Natural killer cell treated with Interleukin-12 subunit alpha and Interleukin-12 subunit beta and Interleukin-15 and Interleukin-18, amount 100 ng/mL, for 72 hours (primary cell): ENCODE results near the gene IFNA8. TPM values are rescaled to one million over a fixed set of nuclear protein-coding genes. Genes with fewer than 3 reads are reported as not detected.
A peak's percentile ranks its signal among the peaks of the same experiment; 100 is the strongest.
"Not testable (repeated sequence)": the region's sequence is repeated elsewhere in the genome, so short reads cannot be mapped to it uniquely, and the experiment has no call there.

Source experiments
- ATAC-seq, 2 donors: fragments of 150-1000 bp; cut with Tn5 transposase in 1 of 2; sonication (Bioruptor Pico), chemical (Tn5 transposase) in 1 of 2; 2 replicates each; pipeline ENCODE4 v1.10.0; 2021
- DNase-seq: peaks from one replicate; pipeline ENCODE4 v3.0.0; 2022; ENCODE audit warnings: low spot score
- H3K27ac Mint-ChIP-seq, 2 donors: 1 replicate in 1 of 2; 2 replicates in 1 of 2; pipeline ENCODE4 v1.8.0; 2022; ENCODE audit warnings: mixed read lengths in 2 of 2, mild to moderate bottlenecking in 1 of 2, moderate library complexity in 1 of 2
- H3K27me3 Mint-ChIP-seq, 2 donors: 1 replicate in 1 of 2; 2 replicates in 1 of 2; pipeline ENCODE4 v1.8.0; 2022; ENCODE audit warnings: mixed read lengths in 2 of 2
- H3K36me3 Mint-ChIP-seq: one replicate; pipeline ENCODE4 v1.8.0; 2022; ENCODE audit warnings: mixed read lengths
- H3K4me1 Mint-ChIP-seq, 2 donors: 1 replicate in 1 of 2; 2 replicates in 1 of 2; pipeline ENCODE4 v1.8.0; 2022; ENCODE audit warnings: low read depth in 2 of 2, mixed read lengths in 2 of 2, mild to moderate bottlenecking in 1 of 2
- H3K4me3 Mint-ChIP-seq: one replicate; pipeline ENCODE4 v1.8.0; 2022; ENCODE audit warnings: mixed read lengths
- H3K9me3 Mint-ChIP-seq: 2 replicates; pipeline ENCODE4 v1.8.0; 2022; ENCODE audit warnings: mixed read lengths
- total RNA-seq, 2 donors: library from RNA; stranded (reverse); gene quantifications; one replicate each; pipeline ENCODE4 v1.2.3, GENCODE V29; 2022

IFNA8 gene
- total RNA-seq, 2 donors from 2014 or later: not detected

- H3K27me3 Mint-ChIP-seq: peaks cover 6 to 22% of the 10 kb centered on the region in 2 donors
- ATAC-seq (peak in 1 of 2 donors; percentile 64), DNase-seq (no peak)
- H3K27ac Mint-ChIP-seq: no peak overlapping the region
- no peak overlapping the region for H3K4me3 Mint-ChIP-seq
- H3K4me1 Mint-ChIP-seq: peaks cover 7% of the 10 kb centered on the region in 2 donors
- no peaks in the 10 kb centered on the region for H3K36me3 Mint-ChIP-seq
- H3K9me3 Mint-ChIP-seq: no peaks in the 10 kb centered on the region
Observed at GRCh38 chr9:21443849-21444625, 35.1 kb downstream of the IFNA8 start.

DNA sequence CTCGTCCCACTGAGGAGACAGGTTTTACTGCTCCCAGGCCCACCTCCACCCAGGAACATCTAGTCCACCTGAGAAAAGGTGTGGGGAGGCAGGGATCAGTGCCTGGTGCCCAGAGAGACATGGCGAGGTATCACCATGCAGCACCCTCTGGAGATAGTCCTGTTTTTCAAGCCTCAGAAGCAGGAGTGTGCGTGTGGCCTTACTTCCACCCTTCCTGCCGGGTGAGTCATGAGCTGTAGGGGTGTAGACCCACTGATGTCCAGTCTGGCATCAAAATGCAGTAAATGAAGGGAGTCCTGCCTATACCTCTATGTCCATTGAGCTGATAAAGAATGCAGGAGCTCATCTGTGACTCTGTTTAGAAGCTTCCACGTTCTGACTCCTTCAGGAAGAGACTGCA, 40.4 kb downstream of the IFNA8 start:
- not testable (repeated sequence) for H3K36me3 Mint-ChIP-seq, DNase-seq, ATAC-seq, H3K4me1 Mint-ChIP-seq, H3K4me3 Mint-ChIP-seq, H3K27ac Mint-ChIP-seq, H3K9me3 Mint-ChIP-seq
- peaks cover 19 to 25% of the 10 kb centered on the region in 2 donors for H3K27me3 Mint-ChIP-seq

- DNase-seq (no peak), ATAC-seq (no peak)
- no peak overlapping the region for H3K27ac Mint-ChIP-seq
- H3K4me3 Mint-ChIP-seq: no peak overlapping the region
- H3K4me1 Mint-ChIP-seq: no peaks in the 10 kb centered on the region
- no peaks in the 10 kb centered on the region for H3K9me3 Mint-ChIP-seq
- peaks cover 23 to 35% of the 10 kb centered on the region in 2 donors for H3K27me3 Mint-ChIP-seq
- H3K36me3 Mint-ChIP-seq: no peaks in the 10 kb centered on the region
Observed at GRCh38 chr9:21450733-21451394, 41.9 kb downstream of the IFNA8 start.

- ATAC-seq: no peak
- no peak overlapping the region for H3K4me3 Mint-ChIP-seq
- H3K27me3 Mint-ChIP-seq: peaks cover 35 to 36% of the 10 kb centered on the region in 2 donors
- H3K4me1 Mint-ChIP-seq: no peaks in the 10 kb centered on the region
- no peak for DNase-seq
- no peaks in the 10 kb centered on the region for H3K36me3 Mint-ChIP-seq
- no peaks in the 10 kb centered on the region for H3K9me3 Mint-ChIP-seq
- H3K27ac Mint-ChIP-seq: no peak overlapping the region
Observed at GRCh38 chr9:21452681-21453080, 43.8 kb downstream of the IFNA8 start.

DNA sequence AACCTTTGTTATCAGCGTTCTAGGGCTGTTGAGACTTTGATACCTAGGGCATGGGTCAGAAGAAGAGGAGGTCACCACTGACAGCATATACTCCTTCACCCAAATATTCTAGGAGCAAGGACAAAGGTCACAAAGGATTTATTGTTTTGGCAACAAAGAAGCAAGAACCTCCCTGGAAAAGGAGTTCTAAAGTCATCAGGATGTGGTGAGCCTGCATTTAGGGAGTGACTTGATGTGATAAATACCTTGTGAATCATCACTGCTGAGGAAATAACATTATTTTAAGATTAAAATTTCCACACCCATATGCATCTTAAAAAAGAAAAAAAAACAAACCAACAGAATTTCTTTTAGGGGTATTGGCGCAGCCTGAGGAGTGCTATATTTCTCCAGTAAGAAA, 45.2 kb downstream of the IFNA8 start:
- no peak overlapping the region for H3K4me3 Mint-ChIP-seq
- ATAC-seq (no peak), DNase-seq (no peak)
- H3K9me3 Mint-ChIP-seq: no peaks in the 10 kb centered on the region
- H3K27ac Mint-ChIP-seq: no peak overlapping the region
- H3K36me3 Mint-ChIP-seq: no peaks in the 10 kb centered on the region
- peaks cover 34 to 46% of the 10 kb centered on the region in 2 donors for H3K27me3 Mint-ChIP-seq
- H3K4me1 Mint-ChIP-seq: no peaks in the 10 kb centered on the region

DNA sequence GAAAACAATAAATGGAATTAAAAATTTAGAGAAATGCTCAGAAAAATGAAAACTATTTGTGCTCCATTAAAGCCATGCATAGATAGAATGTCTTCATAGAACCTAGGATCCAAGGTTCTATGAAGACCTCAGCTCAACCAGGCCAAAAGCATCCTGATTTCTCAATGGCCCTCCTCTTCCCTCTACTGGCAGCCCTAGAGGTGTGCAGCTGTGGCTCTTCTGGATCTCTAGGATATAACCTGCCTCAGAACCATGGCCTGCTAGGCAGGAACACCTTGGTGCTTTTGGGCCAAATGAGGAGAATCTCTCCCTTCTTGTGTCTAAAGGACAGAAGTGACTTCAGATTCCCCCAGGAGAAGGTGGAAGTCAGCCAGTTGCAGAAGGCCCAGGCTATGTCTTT, 46.4 kb downstream of the IFNA8 start:
- Mint-ChIP-seq H3K27me3 (peaks cover 31 to 37% of the 10 kb centered on the region in 2 donors), H3K4me3 (no peak overlapping the region), H3K36me3 (no peaks in the 10 kb centered on the region), H3K27ac (no peak overlapping the region), H3K4me1 (no peaks in the 10 kb centered on the region), H3K9me3 (no peaks in the 10 kb centered on the region)
- no peak for DNase-seq
- ATAC-seq: no peak

Other genes with a start within 250 kb of the IFNA8 start
- not detected for gene IFNA21, start 242.5 kb upstream of the IFNA8 start, total RNA-seq
- gene IFNA4, start 221.5 kb upstream of the IFNA8 start, total RNA-seq: not detected
- gene IFNA7, start 206.9 kb upstream of the IFNA8 start, total RNA-seq: not detected
- gene IFNA10, start 202.0 kb upstream of the IFNA8 start, total RNA-seq: not detected
- not detected for gene IFNA16, start 191.8 kb upstream of the IFNA8 start, total RNA-seq
- gene IFNA17, start 180.9 kb upstream of the IFNA8 start, total RNA-seq: not detected
- not detected for gene IFNA14, start 169.1 kb upstream of the IFNA8 start, total RNA-seq
- not detected for gene IFNA5, start 103.8 kb upstream of the IFNA8 start, total RNA-seq
- gene KLHL9, start 73.7 kb upstream of the IFNA8 start, total RNA-seq: 10 to 100 TPM; 13.3 to 16.6 TPM
- not detected for gene IFNA6, start 58.2 kb upstream of the IFNA8 start, total RNA-seq
- not detected for gene IFNA13, start 41.1 kb upstream of the IFNA8 start, total RNA-seq
- not detected for gene IFNA2, start 23.7 kb upstream of the IFNA8 start, total RNA-seq
- not detected for gene IFNA1, start 31.3 kb downstream of the IFNA8 start, total RNA-seq
- gene IFNE, start 73.2 kb downstream of the IFNA8 start, total RNA-seq: not detected